ENCODE measurements around the gene PIK3R5. TPM values are rescaled to one million over a fixed set of nuclear protein-coding genes. Genes with fewer than 3 reads are reported as not detected.

Gene PIK3R5
- polyA plus RNA-seq, 1 donor (not counting 4 experiments of a cell fraction or from before 2014, with no cell fraction given) = not detected

GRCh38 chr17:8963647-8964258, 1.8 kb downstream of the PIK3R5 start:
- Histone ChIP-seq H3K9me1 (ENCODE audit: control insufficient read depth, extremely low read depth, insufficient read depth, low read length) (no peaks in the 10 kb centered on the region), H3K4me1 (ENCODE audit: control insufficient read depth, extremely low read depth, insufficient read depth, low read length) (no peaks in the 10 kb centered on the region), H3K4me2 (ENCODE audit: control insufficient read depth, extremely low read depth, insufficient read depth, low read depth, low read length) (no peak overlapping the region), H3K79me2 (ENCODE audit: control insufficient read depth, insufficient read depth, low read length) (no peaks in the 10 kb centered on the region), H4K20me1 (ENCODE audit: control insufficient read depth, extremely low read depth, insufficient read depth, low read length) (no peaks in the 10 kb centered on the region), H3K4me3 (ENCODE audit: control insufficient read depth in 2 of 3, extremely low read depth in 1 of 3, insufficient read depth in 2 of 3, low read depth in 1 of 3, low read length in 3 of 3) (no peak overlapping the region), H3K36me3 (ENCODE audit: control insufficient read depth in 2 of 2, extremely low read depth in 1 of 2, insufficient read depth in 2 of 2, low read length in 2 of 2) (no peaks in the 10 kb centered on the region), H3K9me3 (ENCODE audit: control insufficient read depth, low read depth, low read length) (no peaks in the 10 kb centered on the region), H3K27ac (ENCODE audit: control insufficient read depth, insufficient read depth, low read length) (no peak overlapping the region), H3K9ac (ENCODE audit: control insufficient read depth, extremely low read depth, insufficient read depth, low read length) (no peak overlapping the region), H2AFZ (ENCODE audit: control insufficient read depth, low read length) (no peak overlapping the region), H3K27me3 (ENCODE audit: control insufficient read depth, extremely low read depth, insufficient read depth, low read length) (peaks cover 15% of the 10 kb centered on the region)
- FAIRE-seq (no peak), DNase-seq (ENCODE audit: low read depth, low spot score) (no peak)
- TF ChIP-seq CTCF (optimal IDR thresholded peaks at IDR 0.05 in 1 of 3, IDR thresholded peaks at IDR 0.05 in 1 of 3, conservative IDR thresholded peaks at IDR 0.05 in 1 of 3; ENCODE audit: extremely low read depth in 1 of 3, insufficient read depth in 2 of 3, low read length in 3 of 3) (no peak), EZH2 (IDR thresholded peaks at IDR 0.05; ENCODE audit: low read length) (no peak)
- dilution Hi-C loops (cut with MboI; ENCODE audit: extremely low pct_ligation_motif_present, low sequenced_read_pairs) = no loop called here

- Histone ChIP-seq H3K79me2 (ENCODE audit: control insufficient read depth, insufficient read depth, low read length) (no peaks in the 10 kb centered on the region), H3K36me3 (ENCODE audit: control insufficient read depth in 2 of 2, extremely low read depth in 1 of 2, insufficient read depth in 2 of 2, low read length in 2 of 2) (no peaks in the 10 kb centered on the region), H3K4me3 (ENCODE audit: control insufficient read depth in 2 of 3, extremely low read depth in 1 of 3, insufficient read depth in 2 of 3, low read depth in 1 of 3, low read length in 3 of 3) (no peak overlapping the region), H4K20me1 (ENCODE audit: control insufficient read depth, extremely low read depth, insufficient read depth, low read length) (no peaks in the 10 kb centered on the region), H3K9me1 (ENCODE audit: control insufficient read depth, extremely low read depth, insufficient read depth, low read length) (no peaks in the 10 kb centered on the region), H3K4me2 (ENCODE audit: control insufficient read depth, extremely low read depth, insufficient read depth, low read depth, low read length) (no peak overlapping the region), H3K27ac (ENCODE audit: control insufficient read depth, insufficient read depth, low read length) (no peak overlapping the region), H3K9me3 (ENCODE audit: control insufficient read depth, low read depth, low read length) (no peaks in the 10 kb centered on the region), H3K27me3 (ENCODE audit: control insufficient read depth, extremely low read depth, insufficient read depth, low read length) (peaks cover 15% of the 10 kb centered on the region), H2AFZ (ENCODE audit: control insufficient read depth, low read length) (no peak overlapping the region), H3K9ac (ENCODE audit: control insufficient read depth, extremely low read depth, insufficient read depth, low read length) (no peak overlapping the region), H3K4me1 (ENCODE audit: control insufficient read depth, extremely low read depth, insufficient read depth, low read length) (no peaks in the 10 kb centered on the region)
- no peak for TF ChIP-seq EZH2 (IDR thresholded peaks at IDR 0.05; ENCODE audit: low read length)
- TF ChIP-seq CTCF (optimal IDR thresholded peaks at IDR 0.05 in 1 of 3, IDR thresholded peaks at IDR 0.05 in 1 of 3, conservative IDR thresholded peaks at IDR 0.05 in 1 of 3; ENCODE audit: extremely low read depth in 1 of 3, insufficient read depth in 2 of 3, low read length in 3 of 3) = no peak
- dilution Hi-C loops (cut with MboI; ENCODE audit: extremely low pct_ligation_motif_present, low sequenced_read_pairs) = no loop called here
- no peak for DNase-seq (ENCODE audit: low read depth, low spot score)
- no peak for FAIRE-seq
Observed at GRCh38 chr17:8963014-8963413, 2.5 kb downstream of the PIK3R5 start.
